HG03135 (cell line): ENCODE measurements around the gene PSENEN.

Experiments
- ATAC-seq: cut with Tn5 transposase; IDR thresholded peaks from one replicate; pipeline ENCODE4 v1.9.1; 2021; ENCODE audit warnings: mild to moderate bottlenecking, moderate library complexity; ENCODE audit not compliant: unreplicated experiment

Gene PSENEN, protein sequence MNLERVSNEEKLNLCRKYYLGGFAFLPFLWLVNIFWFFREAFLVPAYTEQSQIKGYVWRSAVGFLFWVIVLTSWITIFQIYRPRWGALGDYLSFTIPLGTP

DNA sequence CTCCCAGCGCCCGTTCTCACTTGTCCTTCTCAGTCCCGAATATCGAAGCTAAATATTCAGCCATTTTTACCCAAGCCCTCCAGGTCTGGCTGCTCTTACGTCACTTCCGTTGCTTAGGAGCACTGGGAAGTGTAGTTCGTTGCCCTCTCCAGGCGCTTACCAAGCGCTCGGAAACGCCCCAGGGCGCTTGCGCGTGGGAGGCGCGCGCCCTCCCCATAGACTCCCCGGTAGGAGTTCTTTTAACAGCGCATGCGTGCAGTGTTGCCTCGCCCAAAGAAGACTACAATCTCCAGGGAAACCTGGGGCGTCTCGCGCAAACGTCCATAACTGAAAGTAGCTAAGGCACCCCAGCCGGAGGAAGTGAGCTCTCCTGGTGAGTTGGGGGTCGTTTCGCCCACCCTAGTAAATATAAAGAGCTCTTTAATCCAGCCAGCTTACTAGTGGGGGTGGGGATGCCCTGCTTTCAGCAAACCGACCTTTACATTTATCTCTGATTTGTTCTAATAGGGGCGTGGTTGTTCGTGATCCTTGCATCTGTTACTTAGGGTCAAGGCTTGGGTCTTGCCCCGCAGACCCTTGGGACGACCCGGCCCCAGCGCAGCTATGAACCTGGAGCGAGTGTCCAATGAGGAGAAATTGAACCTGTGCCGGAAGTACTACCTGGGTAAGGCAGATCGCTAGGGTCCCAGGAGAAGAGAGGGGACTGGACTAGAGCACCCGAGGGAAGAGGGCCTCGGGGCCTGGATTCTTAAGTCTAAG, at the start of gene PSENEN, which contains the start of gene U2AF1L4:
TSS of gene PSENEN (plus strand) at position 324 of the 759 bp plus-strand sequence. CDS start at position 604, 280 bp downstream.
TSS of gene U2AF1L4 (minus strand) at position 91 of the 759 bp plus-strand sequence. CDS start at position 64, 27 bp downstream.
- peak; percentile 42 for ATAC-seq

DNA sequence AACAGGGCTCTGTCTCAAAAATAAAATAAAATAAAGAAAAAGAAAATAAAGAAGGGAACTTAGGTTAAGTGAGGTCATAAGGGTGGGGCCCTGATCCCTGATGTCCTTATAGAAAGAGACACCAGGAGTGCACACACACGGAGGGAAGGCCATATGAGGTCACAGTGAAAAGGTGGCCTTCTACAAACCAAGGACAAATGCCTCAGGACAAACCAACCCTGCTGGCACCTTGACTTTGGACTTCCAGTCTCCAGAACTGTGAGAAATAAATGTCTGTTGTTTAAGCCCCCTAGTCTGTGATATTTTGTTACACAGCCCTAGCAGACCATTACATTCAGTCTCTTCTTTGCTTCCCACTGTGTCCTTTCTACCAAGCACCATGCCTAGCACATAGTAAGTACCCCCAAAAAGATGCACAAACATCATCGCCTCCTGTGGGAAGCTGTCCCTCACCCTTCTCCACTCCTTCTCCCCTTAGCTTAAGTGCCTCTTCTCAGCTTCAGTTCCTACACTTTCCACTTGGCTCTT, 49.5 kb upstream of the PSENEN start:
- ATAC-seq = no peak

DNA sequence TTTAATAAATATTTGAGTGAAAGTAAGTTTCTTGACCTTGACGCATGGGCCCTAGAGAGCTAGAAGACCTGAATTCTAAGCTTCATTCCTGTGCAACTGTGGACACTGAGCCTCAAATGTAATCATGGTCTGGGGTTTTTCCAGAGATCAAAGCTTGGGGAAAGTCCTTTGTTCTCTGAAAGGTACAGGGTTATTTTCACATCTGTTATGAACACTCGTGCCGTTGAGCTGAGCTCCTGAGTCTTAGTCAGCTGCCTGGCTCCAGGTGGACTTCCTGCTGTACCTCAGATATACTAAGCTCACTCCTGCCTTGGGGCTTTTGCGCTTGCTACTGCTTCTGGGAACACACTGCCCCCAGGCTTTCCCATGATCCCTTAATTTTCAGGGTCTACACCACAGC, 48.6 kb upstream of the PSENEN start:
- ATAC-seq = no peak

DNA sequence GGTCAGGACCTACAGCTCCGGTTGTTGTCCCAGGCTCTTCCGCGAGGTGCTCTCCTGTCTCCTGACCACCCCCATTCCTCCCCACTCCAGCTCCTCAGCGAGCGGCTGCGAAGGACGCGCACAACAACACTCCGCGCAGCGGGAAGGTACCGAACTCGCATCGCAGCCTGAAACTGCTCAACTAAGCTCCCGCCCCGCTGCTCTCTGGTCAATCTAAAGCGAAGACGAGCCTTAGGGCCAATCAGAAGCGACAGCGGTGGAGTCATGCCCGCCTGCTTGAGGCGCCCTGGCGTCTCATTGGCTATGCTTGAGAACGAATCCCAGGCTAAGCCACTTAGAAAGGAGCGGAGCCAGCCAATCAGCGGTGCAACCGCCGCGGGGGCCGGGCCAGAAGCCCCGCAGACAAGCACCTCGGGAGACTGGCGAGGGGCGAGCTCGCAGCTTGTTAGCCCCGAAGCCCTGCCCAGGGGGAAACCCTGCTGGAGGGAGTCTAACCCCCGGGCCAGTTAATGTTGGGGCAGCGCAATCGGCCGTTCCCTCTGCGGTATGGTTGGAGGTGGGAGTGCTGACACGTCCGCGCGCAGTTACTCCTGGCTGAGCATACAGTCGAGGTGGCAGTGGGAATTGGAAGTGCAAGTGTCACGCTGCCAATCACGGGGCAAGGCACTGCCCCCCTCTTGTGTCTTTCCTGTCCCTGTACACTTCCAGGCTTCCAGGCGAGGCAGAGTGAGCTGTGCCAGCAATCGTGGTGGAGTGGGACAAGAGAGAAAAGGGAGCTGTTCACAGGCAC, 43.0 kb upstream of the PSENEN start:
- ATAC-seq = peak; percentile 95

DNA sequence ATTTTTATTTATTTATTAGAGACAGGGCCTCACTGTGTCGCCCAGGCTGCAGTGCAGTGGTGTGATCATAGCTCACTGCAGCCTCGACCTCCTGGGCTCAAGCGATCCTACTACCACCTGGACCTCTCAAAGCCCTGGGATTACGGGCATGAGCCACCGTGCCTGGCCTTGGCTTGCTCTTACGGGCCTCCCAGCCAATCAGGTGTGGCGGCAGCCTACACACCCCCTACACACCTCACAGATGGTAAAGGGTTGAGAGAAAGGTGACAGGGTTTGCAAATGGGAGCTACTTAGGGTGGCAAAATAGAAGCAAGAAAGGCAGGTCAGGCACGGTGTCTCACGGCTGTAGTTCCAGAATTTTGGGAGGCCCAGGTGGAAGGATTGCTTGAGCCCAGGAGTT, 42.1 kb upstream of the PSENEN start:
- ATAC-seq = no peak

DNA sequence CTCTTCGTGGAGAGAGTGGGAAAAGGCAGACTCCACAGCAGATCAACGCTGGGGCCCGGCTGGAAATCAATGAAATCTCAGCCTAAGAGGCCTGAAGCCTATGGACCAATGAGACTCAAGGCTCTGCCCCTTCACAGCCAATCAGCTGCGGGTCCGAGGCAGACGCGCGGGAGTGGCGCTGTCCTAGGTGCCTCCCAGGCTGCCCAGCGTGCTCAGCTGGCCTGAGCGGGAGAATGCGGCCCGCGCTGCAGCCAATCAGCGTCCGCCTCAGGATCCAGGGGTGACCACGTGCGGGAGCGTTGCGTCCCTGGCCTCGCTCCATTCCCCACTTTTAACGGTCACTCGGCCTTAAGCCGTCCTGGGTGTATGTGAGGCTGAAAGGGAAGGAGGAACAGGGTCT, 41.2 kb upstream of the PSENEN start, which contains the start of gene ZBTB32:
TSS of gene ZBTB32 (plus strand) at position 341 of the 400 bp plus-strand sequence. CDS start 10,069 bp downstream, outside the sequence.
- ATAC-seq = no peak

DNA sequence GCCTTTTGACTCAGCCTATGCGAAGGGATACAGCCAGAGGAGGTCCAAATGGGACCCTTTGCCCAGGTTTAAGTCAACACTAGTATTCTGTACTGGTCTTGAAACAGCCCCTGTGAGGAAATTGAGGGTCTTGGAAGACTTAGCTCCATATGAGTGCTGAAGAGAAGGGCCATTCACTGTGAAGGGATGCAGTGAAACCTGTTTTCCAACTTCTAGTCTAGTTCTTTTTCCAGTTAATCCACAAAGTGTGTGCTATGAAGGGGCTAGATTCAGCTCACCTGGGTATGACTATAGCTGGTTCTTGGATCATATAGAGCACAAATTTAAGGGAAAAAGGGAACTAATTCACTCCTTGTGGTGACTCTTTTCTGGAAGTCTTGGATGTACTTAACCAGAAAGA, 37.1 kb upstream of the PSENEN start:
- no peak for ATAC-seq

DNA sequence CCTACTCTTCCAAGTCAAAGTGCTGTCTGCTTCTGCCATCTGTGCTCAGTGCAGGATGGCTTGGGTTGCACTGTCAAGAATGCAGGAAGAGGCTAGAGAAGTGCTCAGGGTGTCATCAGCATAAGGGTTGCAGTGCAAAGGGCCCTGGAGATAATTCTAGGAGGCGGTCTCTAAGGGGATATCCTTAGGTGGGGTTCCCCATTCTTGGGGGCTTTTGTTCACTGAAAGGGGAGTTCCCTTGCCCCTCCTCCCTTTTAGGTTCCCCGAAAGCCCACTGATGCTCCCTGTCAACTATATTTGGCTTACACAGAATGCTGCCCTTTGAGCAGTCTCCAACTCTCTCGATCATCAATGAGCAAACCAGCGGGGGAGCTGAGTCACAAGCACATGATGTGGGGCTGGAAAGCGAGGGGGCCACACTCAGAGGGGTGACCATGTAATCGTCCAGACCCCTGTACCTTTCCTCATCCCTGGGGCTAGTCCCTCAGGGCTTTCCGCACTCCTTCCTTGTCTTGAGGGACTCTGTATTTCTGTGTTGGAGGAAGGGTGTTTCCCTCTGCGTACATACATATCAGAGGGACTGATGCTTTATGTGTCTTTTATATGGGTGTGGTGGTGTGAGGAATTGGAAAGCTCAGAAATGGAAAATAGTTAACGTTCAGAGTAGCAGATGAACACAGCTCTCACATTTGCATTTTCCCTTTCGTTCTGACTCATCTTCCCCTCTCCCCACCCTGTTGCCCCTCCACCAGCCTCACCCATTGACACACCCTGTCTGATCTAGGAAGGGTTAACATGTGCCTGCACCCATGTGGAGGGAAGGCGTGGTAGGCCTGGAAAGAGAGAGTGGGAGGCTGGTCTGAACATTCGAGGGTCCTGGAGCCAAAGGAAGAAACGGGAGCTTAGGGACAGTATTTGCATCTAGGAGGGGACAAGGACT, 34.4 kb upstream of the PSENEN start:
- peak; percentile 35 for ATAC-seq

DNA sequence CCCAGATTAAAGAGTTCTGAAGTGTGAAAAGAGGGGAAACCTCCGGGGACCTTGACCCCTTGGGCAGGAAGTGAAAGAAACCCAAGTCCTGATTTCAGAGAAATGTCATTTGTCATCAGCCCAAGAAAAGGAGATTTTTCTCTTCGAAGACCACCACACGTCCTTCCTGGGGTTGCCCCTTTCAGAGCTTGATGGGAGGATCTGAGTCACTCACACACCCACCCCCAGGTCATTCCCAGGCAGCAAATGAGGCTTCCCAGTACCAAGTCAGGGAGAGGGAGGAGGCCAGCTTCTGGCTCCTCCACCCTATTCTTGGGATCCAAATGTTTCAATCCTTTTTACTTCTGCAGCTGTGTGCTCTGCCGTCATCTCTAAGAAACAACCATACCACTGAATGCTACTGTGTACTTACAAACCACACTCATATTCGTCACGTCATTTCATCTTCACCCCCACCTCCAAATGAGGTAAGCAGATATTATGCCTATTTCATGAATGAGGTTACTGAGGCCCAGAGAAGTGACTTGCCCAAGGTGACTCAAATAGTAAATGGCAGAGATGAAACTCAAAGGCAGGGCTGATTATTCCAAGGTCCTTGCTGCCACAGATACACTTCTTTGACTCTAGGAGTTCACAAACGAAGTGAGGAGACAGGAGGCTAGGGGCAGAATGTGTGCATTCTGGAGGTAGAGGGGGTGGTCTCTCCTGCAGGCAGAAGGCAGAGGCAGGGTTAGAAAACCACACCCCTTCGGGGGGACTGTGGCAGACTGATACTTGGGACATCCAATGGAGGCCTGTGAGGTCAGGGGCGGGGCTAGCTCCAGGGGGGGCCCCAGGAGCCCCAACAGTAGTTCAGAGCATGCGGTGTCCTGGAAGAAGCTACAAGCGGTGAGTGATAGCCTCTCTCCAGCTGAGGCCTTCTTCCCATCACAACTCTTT, 32.6 kb upstream of the PSENEN start:
- ATAC-seq = no peak

DNA sequence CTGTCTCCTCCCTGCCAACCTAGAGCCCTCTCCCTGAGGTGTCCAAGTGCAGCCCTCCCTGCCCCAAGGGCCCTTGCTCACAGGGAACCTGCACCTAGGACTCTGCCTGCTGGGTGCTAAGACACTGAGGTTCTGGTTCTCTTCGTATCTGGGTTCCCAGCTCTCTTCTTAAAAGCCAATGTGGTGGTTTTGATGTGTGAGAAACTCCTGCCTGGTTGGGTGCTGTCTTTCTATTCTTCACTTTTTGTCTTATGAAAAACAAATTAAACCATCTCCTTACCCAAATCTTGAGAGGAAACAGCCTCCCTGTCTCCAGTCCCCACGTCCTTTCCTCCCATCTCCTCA, 32.0 kb upstream of the PSENEN start:
- ATAC-seq = no peak

DNA sequence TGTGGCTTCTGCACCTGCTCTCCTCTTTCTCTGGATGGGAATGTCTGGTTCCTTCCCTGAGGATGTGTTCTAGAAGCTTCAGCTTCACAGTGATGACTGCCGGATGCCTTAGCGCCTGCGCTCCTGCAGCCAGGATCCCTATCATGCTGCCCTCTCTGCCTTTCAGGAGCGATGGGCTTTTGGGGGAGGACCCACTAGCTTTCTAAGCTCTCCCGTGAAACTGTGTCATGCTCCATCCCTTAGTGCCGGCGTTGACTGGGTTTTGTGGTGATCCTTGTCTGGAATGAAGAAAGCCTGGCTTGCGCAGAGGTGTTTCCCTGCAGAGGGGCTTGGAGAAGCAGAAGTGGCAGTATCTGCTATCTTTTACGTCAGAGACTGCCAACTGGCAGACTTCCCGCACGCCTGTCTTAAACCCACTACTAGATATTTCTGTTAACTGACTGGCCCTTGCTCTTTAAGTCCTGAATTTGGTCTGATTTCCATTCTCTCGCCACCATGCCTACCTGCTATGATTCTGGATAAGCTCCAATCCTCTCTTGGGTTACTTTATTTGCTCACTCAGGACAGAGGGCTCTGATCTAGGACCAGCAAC, 31.5 kb upstream of the PSENEN start:
- no peak for ATAC-seq

DNA sequence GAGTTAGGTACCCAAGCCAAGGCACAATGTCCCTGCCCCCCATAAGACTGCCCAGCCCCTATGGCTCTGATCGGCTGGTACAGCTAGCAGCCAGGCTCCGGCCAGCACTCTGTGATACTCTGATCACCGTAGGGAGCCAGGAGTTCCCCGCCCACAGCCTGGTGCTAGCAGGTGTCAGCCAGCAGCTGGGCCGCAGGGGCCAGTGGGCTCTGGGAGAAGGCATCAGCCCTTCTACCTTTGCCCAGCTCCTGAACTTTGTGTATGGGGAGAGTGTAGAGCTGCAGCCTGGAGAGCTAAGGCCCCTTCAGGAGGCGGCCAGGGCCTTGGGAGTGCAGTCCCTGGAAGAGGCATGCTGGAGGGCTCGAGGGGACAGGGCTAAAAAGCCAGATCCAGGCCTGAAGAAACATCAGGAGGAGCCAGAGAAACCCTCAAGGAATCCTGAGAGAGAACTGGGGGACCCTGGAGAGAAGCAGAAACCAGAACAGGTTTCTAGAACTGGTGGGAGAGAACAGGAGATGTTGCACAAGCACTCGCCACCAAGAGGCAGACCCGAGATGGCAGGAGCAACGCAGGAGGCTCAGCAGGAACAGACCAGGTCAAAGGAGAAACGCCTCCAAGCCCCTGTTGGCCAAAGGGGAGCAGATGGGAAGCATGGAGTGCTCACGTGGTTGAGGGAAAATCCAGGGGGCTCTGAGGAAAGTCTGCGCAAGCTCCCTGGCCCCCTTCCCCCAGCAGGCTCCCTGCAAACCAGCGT, 30.7 kb upstream of the PSENEN start:
- ATAC-seq = no peak

DNA sequence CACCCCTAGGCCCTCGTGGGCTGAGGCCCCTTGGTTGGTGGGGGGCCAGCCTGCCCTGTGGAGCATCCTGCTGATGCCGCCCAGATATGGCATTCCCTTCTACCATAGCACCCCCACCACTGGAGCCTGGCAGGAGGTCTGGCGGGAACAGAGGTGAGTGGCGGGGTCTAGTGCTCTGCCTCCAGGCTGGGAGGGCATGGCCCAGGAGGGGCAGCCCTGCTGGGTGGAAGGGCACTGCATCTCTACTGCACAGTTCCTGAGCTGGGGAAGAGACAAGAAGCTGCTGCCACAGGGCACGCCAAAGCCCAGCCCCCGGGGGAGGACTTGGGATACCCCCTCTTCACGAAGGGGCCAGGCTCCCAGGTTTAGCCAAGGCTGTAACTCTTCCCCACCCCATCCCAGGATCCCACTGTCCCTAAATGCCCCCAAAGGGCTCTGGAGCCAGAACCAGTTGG, 30.1 kb upstream of the PSENEN start:
- no peak for ATAC-seq

DNA sequence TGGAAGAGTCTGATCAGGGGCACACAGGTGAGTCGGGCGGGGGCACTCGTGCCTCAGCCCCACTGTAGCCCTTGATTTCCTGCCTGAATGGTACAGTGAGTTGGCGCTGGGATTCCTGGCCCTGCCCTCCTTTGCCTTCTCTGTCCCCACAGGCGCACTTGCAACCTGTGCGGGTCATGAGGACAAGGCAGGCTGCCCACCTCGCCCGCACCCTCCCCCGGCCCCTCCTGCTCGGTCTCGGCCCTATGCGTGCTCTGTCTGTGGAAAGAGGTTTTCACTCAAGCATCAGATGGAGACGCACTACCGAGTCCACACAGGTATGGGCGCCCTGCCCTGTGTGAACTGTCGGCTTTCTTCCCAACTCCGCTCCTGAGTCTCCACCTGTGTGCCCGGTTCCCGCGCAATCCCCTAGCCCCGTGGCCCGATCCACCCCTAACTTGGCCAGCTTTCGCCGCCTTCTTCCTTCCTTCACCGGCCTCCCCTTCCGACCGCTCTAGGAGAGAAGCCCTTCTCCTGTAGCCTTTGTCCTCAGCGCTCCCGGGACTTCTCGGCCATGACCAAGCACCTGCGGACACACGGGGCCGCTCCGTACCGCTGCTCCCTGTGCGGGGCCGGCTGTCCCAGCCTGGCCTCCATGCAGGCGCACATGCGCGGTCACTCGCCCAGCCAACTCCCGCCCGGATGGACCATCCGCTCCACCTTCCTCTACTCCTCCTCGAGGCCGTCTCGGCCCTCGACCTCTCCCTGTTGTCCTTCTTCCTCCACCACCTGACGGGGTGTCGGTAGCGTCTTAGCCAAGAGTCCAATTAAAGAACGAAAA, 29.3 kb upstream of the PSENEN start:
- peak; percentile 4 for ATAC-seq

DNA sequence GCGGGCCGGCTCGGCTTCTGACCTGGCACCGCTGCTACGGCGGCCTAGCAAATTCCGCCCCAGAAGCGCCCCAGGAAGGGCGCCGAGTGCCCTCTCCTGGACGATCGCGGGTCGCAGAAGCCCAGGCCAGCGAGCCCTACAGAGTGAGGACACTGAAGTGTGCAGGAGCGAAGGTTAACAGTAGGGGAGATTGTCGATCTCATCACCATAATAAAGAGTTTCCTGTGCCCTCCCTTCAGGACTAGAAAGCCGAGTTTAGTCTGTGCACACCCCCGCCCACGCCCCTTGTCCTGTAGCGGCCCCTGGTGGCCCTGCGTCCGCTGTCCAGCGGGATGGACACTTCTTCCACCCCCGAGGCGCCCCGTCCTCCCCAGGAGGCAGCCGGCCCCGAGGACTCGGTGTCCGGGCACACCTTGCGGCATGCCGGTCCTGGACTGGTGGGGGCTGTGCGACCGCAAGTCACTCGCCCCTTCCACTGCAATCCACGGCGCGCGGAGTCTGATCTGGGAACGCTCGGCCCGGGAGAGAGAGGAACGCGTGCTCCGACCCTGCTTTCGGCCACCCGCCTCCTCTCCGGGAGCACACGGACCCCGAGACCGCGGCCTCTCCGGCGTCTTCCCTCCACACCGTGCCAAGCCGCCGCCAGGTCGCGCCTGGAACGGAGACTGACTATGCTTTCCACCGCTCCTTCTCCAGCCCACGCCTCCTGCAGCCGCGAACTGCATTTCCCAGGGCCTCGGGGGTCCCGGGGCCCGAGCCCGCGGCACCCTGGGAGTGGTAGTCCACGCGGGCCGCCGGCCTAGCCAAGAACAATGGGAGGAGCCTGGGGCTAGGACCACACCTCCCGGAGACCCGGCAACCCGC, 28.4 kb upstream of the PSENEN start:
- peak; percentile 61 for ATAC-seq

DNA sequence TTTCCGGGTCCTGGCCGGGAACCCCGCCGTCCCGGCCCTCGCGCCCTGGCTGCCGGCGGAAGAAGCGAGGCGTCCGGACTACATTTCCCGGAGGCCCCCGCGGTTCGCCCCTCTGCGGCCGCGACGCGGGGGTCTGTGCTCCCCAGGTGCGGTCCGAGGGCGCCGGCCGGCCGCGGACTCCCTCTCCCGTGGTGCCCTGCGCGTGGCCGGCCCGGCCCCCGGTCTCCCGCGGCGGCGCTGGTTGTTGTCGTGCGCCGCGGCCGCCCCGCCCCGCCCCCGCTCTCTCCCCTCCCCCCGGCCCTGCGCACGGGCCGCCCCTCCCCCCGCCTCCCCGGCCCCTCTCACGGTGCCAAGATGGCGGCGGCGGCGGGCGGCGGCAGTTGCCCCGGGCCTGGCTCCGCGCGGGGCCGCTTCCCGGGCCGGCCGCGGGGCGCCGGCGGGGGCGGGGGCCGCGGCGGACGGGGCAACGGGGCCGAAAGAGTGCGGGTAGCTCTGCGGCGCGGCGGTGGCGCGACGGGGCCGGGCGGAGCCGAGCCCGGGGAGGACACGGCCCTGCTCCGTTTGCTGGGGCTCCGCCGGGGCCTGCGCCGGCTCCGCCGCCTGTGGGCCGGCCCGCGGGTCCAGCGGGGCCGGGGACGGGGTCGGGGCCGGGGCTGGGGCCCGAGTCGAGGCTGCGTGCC, 27.6 kb upstream of the PSENEN start, which contains the start of gene KMT2B:
TSS of gene KMT2B (plus strand) at position 339 of the 680 bp plus-strand sequence. CDS start at position 355, 16 bp downstream.
- no peak for ATAC-seq
